HepG2 (cell line): ENCODE data around the gene PRIM2. TPM values are rescaled to one million over a fixed set of nuclear protein-coding genes. Genes with fewer than 3 reads are reported as not detected.
"Not testable (repeated sequence)": the region's sequence is repeated elsewhere in the genome, so short reads cannot be mapped to it uniquely, and the experiment has no call there.

ENCODE experiments used
- ATAC-seq: fragments of 200-7000 bp; cut with Tn5 transposase; 3 replicates; pipeline ENCODE4 v1.9.1; 2020; ENCODE audit warnings: mild to moderate bottlenecking, moderate library complexity
- BruUV-seq: library from RNA; stranded (reverse); fragments of 400-500 nt; replicated peaks from 2 replicates; lab custom pipeline; 2021; lab: Mats Ljungman, UMichigan
- CTCF ChIA-PET: fragments of 300-600 bp; formaldehyde crosslinking; extraction: SDS; loops from one replicate; lab custom pipeline; 2021; ENCODE audit warnings: low total read pairs, inconsistent platforms, low intra/inter-chr PET ratio; lab: Yijun Ruan, JAX
- POLR2A ChIA-PET: fragments of 350-600 bp; sonication (Branson Sonifier 250); formaldehyde crosslinking; loops from one replicate; lab custom pipeline; 2020; ENCODE audit warnings: antibody characterized with exemption, inconsistent platforms; lab: Yijun Ruan, JAX
- DNase-seq: peaks from one replicate; pipeline ENCODE4 v3.0.0-alpha.2; 2015; ENCODE audit warnings: low spot score
- FAIRE-seq: peaks from 3 replicates; lab custom pipeline; 2011; peaks lifted over from hg19 to GRCh38; lab: Jason Lieb, UNC
- H2AFZ ChIP-seq: one replicate; pipeline ENCODE4 v1.6.1; 2011; ENCODE audit warnings: low read length, inconsistent platforms
- H3K27ac ChIP-seq: fragments of 300-600 bp; 3 replicates; pipeline ENCODE4 v1.8.0; 2011; ENCODE audit warnings: mixed run types, mild to moderate bottlenecking, mixed read lengths, low read length, inconsistent platforms; ENCODE audit not compliant: insufficient read depth; ENCODE audit errors: extremely low read length
- H3K27me3 ChIP-seq, 2 experiments: fragments of 200-600 bp in 1 of 2; 2 replicates in 1 of 2; 3 replicates in 1 of 2; pipeline versions ENCODE4 v1.6.0 to v1.8.0; 2011; ENCODE audit warnings: low read length in 2 of 2, mild to moderate bottlenecking in 2 of 2, moderate library complexity in 2 of 2, inconsistent platforms in 1 of 2; ENCODE audit not compliant: insufficient read depth in 2 of 2, control insufficient read depth in 1 of 2
- H3K36me3 ChIP-seq, 2 experiments: fragments of 200-600 bp in 1 of 2; replicated peaks in 1 of 2; 2 replicates in 1 of 2; 3 replicates in 1 of 2; pipeline versions ENCODE4 v1.5.1 to v1.8.0; 2011; ENCODE audit warnings: low read length in 2 of 2, inconsistent platforms in 1 of 2; ENCODE audit not compliant: insufficient read depth in 2 of 2, control insufficient read depth in 1 of 2
- H3K4me1 ChIP-seq: 2 replicates; pipeline ENCODE4 v1.5.1; 2012; ENCODE audit warnings: low read length, inconsistent platforms; ENCODE audit not compliant: insufficient read depth
- H3K4me2 ChIP-seq: 2 replicates; pipeline ENCODE4 v1.6.0; 2011; ENCODE audit warnings: low read depth, low read length, inconsistent platforms
- H3K4me3 ChIP-seq, 3 experiments: fragments of 200-600 bp in 1 of 3; sonication (generic), shearing (Covaris generic) in 1 of 3; replicated peaks in 1 of 3; 2 replicates each; pipeline ENCODE4 v1.5.1; 2011 to 2016; ENCODE audit warnings: low read length in 3 of 3, inconsistent platforms in 2 of 3, low read depth in 2 of 3, mild to moderate bottlenecking in 2 of 3, control low read depth in 1 of 3, mixed read lengths in 1 of 3; ENCODE audit not compliant: insufficient read depth in 1 of 3
- H3K79me2 ChIP-seq: one replicate; pipeline ENCODE4 v1.6.1; 2011; ENCODE audit warnings: low read length, inconsistent platforms; ENCODE audit not compliant: insufficient read depth
- H3K9ac ChIP-seq: 2 replicates; pipeline ENCODE4 v1.6.0; 2011; ENCODE audit warnings: mild to moderate bottlenecking, low read depth, low read length, inconsistent platforms; ENCODE audit not compliant: insufficient read depth
- H3K9me3 ChIP-seq: 2 replicates; pipeline ENCODE4 v1.5.1; 2012; ENCODE audit warnings: mild to moderate bottlenecking, low read length
- H4K20me1 ChIP-seq: 2 replicates; pipeline ENCODE4 v1.6.0; 2011; ENCODE audit warnings: inconsistent platforms, mild to moderate bottlenecking, low read length, moderate library complexity; ENCODE audit not compliant: insufficient read depth
- NFE2L2 ChIP-seq: fragments of 150-350 bp; IDR thresholded peaks from 2 replicates; pipeline ENCODE4 v1.6.1; 2014; ENCODE audit warnings: low read length
- WGBS: methylation state at CpG from one replicate; pipeline ENCODE4 v1.1.6; 2017; ENCODE audit warnings: low lambda C conversion rate; 5-methylcytosine and 5-hydroxymethylcytosine counted together
- in situ Hi-C: cut with HindIII; loops from 2 replicates; pipeline ENCODE4 v1.10.0; 2017; ENCODE audit warnings: low pct_unique_long_range_greater_than_20kb; ENCODE audit not compliant: extremely low pct_ligation_motif_present
- intact Hi-C: fragments of 100-400 bp; cut with micrococcal nuclease; formaldehyde crosslinking; loops from one replicate; pipeline ENCODE4 v1.10.0; 2022; ENCODE audit not compliant: unreplicated experiment
- polyA plus RNA-seq, 8 experiments: library from polyadenylated mRNA; depleted of rRNA in 3 of 8; stranded (reverse) in 7 of 8; unstranded in 1 of 8; fragments of >200 nt; fragmentation: Illumina TruSeq in 4 of 8; extraction: Trizol in 4 of 8; gene quantifications; 2 replicates each; pipeline versions ENCODE4 v1.2.1 to v1.2.3, GENCODE V29; 2011 to 2016; ENCODE audit warnings: low read depth in 4 of 8, missing spikeins in 1 of 8, mixed read lengths in 1 of 8; ENCODE audit not compliant: insufficient read depth in 1 of 8
- total RNA-seq, 5 experiments: library from RNA; depleted of rRNA; stranded (reverse); fragments of >200 nt; fragmentation: Illumina TruSeq; extraction: Trizol; gene quantifications; 2 replicates each; pipeline ENCODE4 v1.2.3, GENCODE V29; 2016; ENCODE audit warnings: low read depth in 1 of 5

PRIM2 gene
- total and polyA plus RNA-seq, 2 of the 13 experiments (the other 11 are each of a cell fraction or from before 2014, with no cell fraction given) = 8.0 to 52.7 TPM

DNA sequence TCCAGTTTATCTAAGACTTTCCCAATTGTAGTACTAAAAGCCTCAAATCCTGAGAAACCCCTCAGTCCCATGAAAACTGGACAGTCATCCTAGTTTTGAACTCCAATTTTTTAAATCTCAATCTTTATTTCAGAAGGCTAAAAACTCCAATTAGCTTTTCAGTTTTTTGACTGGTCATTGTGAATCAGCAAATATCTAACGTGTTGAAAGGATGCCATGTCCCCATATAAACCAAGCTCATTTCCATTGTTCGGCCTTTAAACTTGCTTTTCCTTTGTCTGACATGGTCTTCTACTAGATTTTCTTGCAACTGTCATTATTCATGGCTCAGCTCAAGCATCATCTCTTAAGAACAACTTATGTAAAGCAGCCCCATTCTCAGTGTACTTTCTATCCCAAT is 342.4 kb downstream of the PRIM2 start:
- H3K9me3 ChIP-seq, ATAC-seq, H4K20me1 ChIP-seq, intact Hi-C loops, H3K27ac ChIP-seq, H3K36me3 ChIP-seq, H3K27me3 ChIP-seq, H3K9ac ChIP-seq, H2AFZ ChIP-seq, POLR2A ChIA-PET, CTCF ChIA-PET, H3K4me2 ChIP-seq, H3K79me2 ChIP-seq, H3K4me3 ChIP-seq, DNase-seq, BruUV-seq, in situ Hi-C loops, H3K4me1 ChIP-seq, FAIRE-seq: not testable (repeated sequence)
- TF ChIP-seq NFE2L2 = 0 out of 2 replicates have a peak, but pooled peaks have one; percentile 6
- WGBS = 17% methylated on average over 2 of the region's 2 CpGs

- FAIRE-seq, H4K20me1 ChIP-seq, H3K27me3 ChIP-seq, H3K27ac ChIP-seq, BruUV-seq, CTCF ChIA-PET, H3K9me3 ChIP-seq, ATAC-seq, in situ Hi-C loops, H3K4me2 ChIP-seq, intact Hi-C loops, H2AFZ ChIP-seq, H3K9ac ChIP-seq, DNase-seq, H3K36me3 ChIP-seq, H3K4me3 ChIP-seq, H3K4me1 ChIP-seq, POLR2A ChIA-PET, H3K79me2 ChIP-seq: not testable (repeated sequence)
- WGBS = 8% methylated on average over 1 of the region's 1 CpG
These were observed 343.5 kb downstream of the PRIM2 start for GRCh38 chr6:57660940-57661339.

DNA sequence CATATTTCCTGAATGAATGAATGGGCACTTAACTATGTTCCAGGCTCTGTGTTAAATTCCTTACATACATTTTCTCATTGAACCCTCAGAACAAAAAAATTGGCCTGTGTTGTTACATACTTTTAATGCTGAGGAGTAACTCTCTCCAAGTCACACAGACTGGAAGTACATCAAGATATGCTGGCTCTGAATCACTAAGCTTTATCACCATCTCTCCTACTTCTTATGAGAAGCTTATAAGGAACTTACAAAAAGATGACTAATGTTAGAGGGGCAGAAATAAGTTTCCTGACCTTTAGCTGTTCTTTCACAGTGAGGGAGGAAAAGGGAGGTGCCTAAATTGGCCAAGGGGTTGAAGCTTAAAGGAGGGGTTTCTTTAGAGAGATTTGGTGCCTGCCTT is 350.7 kb downstream of the PRIM2 start:
- in situ Hi-C loops, H3K27me3 ChIP-seq, H4K20me1 ChIP-seq, H2AFZ ChIP-seq, ATAC-seq, H3K9ac ChIP-seq, H3K4me1 ChIP-seq, H3K27ac ChIP-seq, DNase-seq, FAIRE-seq, POLR2A ChIA-PET, H3K9me3 ChIP-seq, H3K4me3 ChIP-seq, CTCF ChIA-PET, BruUV-seq, intact Hi-C loops, H3K4me2 ChIP-seq, H3K36me3 ChIP-seq, H3K79me2 ChIP-seq: not testable (repeated sequence)

DNA sequence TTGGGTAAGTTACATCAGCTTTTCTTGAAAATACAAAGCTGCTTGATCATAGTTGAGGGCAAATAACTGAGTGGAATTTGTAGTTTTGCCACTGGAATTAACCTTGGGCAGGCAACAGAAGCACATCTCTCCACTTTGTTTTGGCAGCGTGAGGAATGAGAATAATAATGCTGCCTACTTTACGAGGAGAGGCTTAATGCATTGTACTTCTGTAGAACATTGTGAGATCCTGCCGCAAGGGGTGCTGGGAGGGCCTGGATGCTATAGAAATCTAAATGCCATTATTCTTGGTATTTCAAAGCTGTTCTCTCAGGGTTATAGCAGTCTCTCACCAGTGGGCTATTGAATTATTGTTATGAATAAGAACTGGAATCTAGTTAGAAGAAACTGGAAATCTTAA is 353.8 kb downstream of the PRIM2 start:
- H3K27me3 ChIP-seq, H3K9ac ChIP-seq, H3K4me2 ChIP-seq, in situ Hi-C loops, POLR2A ChIA-PET, H3K4me1 ChIP-seq, H3K9me3 ChIP-seq, H3K4me3 ChIP-seq, H3K27ac ChIP-seq, CTCF ChIA-PET, H4K20me1 ChIP-seq, DNase-seq, H3K36me3 ChIP-seq, intact Hi-C loops, BruUV-seq, H2AFZ ChIP-seq, FAIRE-seq, ATAC-seq, H3K79me2 ChIP-seq: not testable (repeated sequence)
- WGBS = 68% methylated on average over 3 of the region's 3 CpGs
